H1 (cell line): ENCODE data around the gene ANO9. TPM values are rescaled to one million over a fixed set of nuclear protein-coding genes. Genes with fewer than 3 reads are reported as not detected.
A peak's percentile ranks its signal among the peaks of the same experiment; 100 is the strongest.

Experiments used
- CTCF ChIA-PET: fragments of 300-600 bp; sonication (Branson Sonifier 250); formaldehyde crosslinking; loops from one replicate; lab custom pipeline; 2021; ENCODE audit not compliant: partially characterized antibody; lab: Charles Lee
- POLR2A ChIA-PET: fragments of 300-600 bp; sonication (Branson Sonifier 250); formaldehyde crosslinking; loops from one replicate; lab custom pipeline; 2021; ENCODE audit warnings: inconsistent platforms; ENCODE audit not compliant: partially characterized antibody; lab: Charles Lee
- DNase-seq, 2 experiments: peaks; one replicate each; pipeline versions ENCODE4 v3.0.0 to v3.0.0-alpha.2; 2010 to 2022; ENCODE audit warnings: low spot score in 2 of 2, low read depth in 1 of 2, mixed read lengths in 1 of 2
- FAIRE-seq: peaks from 2 replicates; lab custom pipeline; 2011; peaks lifted over from hg19 to GRCh38; lab: Jason Lieb, UNC
- H2AFZ ChIP-seq: 2 replicates; pipeline ENCODE4 v1.8.1; 2012; ENCODE audit warnings: low read length, inconsistent platforms
- H2AK5ac ChIP-seq: 2 replicates; pipeline ENCODE4 v1.6.1; 2013; ENCODE audit warnings: low read depth, low read length
- H2BK120ac ChIP-seq: replicated peaks from 2 replicates; pipeline ENCODE3; 2013; ENCODE audit warnings: low read depth, low read length, inconsistent platforms
- H2BK12ac ChIP-seq: 2 replicates; pipeline ENCODE4 v1.6.1; 2013; ENCODE audit warnings: low read depth, low read length
- H2BK15ac ChIP-seq: 2 replicates; pipeline ENCODE4 v1.6.1; 2013; ENCODE audit warnings: low read length
- H2BK20ac ChIP-seq: 2 replicates; pipeline ENCODE4 v1.6.1; 2013; ENCODE audit warnings: low read length
- H2BK5ac ChIP-seq: 2 replicates; pipeline ENCODE4 v1.6.1; 2013; ENCODE audit warnings: low read depth, low read length
- H3K14ac ChIP-seq: 2 replicates; pipeline ENCODE4 v1.6.1; 2013; ENCODE audit warnings: inconsistent platforms; ENCODE audit not compliant: insufficient read length
- H3K18ac ChIP-seq: 2 replicates; pipeline ENCODE4 v1.6.1; 2013; ENCODE audit warnings: low read length; ENCODE audit errors: extremely low read depth
- H3K23ac ChIP-seq: 2 replicates; pipeline ENCODE4 v1.6.1; 2013; ENCODE audit warnings: inconsistent platforms; ENCODE audit not compliant: insufficient read length
- H3K23me2 ChIP-seq: 2 replicates; pipeline ENCODE4 v1.6.1; 2013; ENCODE audit warnings: low read depth, low read length
- H3K27ac ChIP-seq: 2 replicates; pipeline ENCODE4 v1.6.1; 2011; ENCODE audit warnings: low read depth, low read length, inconsistent platforms
- H3K27me3 ChIP-seq, 4 experiments: replicated peaks in 1 of 4; 1 replicate in 1 of 4; 2 replicates in 3 of 4; pipeline versions ENCODE4 v1.6.1 to v1.8.1; 2011 to 2013; ENCODE audit warnings: low read length in 3 of 4, mild to moderate bottlenecking in 3 of 4, inconsistent platforms in 2 of 4, mixed read lengths in 2 of 4, moderate library complexity in 1 of 4; ENCODE audit not compliant: control insufficient read depth in 3 of 4, insufficient read depth in 3 of 4; ENCODE audit errors: extremely low read depth in 1 of 4
- H3K36me3 ChIP-seq, 4 experiments: 2 replicates each; pipeline versions ENCODE4 v1.6.1 to v1.8.1; 2011 to 2013; ENCODE audit warnings: mild to moderate bottlenecking in 4 of 4, low read length in 3 of 4, moderate library complexity in 2 of 4, control low read depth in 1 of 4, inconsistent platforms in 1 of 4; ENCODE audit not compliant: insufficient read depth in 4 of 4, control insufficient read depth in 2 of 4
- H3K4ac ChIP-seq: replicated peaks from 2 replicates; pipeline ENCODE3; 2013; ENCODE audit warnings: low read length, low read depth, mixed read lengths, inconsistent platforms; ENCODE audit not compliant: insufficient read length
- H3K4me1 ChIP-seq, 4 experiments: replicated peaks in 1 of 4; 1 replicate in 1 of 4; 2 replicates in 3 of 4; pipeline versions ENCODE4 v1.6.1 to v1.8.1; 2011 to 2013; ENCODE audit warnings: low read length in 3 of 4, inconsistent platforms in 2 of 4, mixed read lengths in 1 of 4; ENCODE audit not compliant: insufficient read depth in 4 of 4, control insufficient read depth in 3 of 4
- H3K4me2 ChIP-seq, 2 experiments: 2 replicates each; pipeline versions ENCODE4 v1.6.1 to v1.8.1; 2011 to 2013; ENCODE audit warnings: low read depth in 2 of 2, low read length in 2 of 2, control low read depth in 1 of 2, inconsistent platforms in 1 of 2, mild to moderate bottlenecking in 1 of 2; ENCODE audit not compliant: insufficient read depth in 1 of 2
- H3K4me3 ChIP-seq, 4 experiments: fragments of 200-600, 300-600 bp in 1 of 4; sonication (generic), shearing (Covaris generic), sonication (Bioruptor Twin) in 1 of 4; 2 replicates each; pipeline versions ENCODE4 v1.5.1 to v1.8.1; 2011 to 2016; ENCODE audit warnings: low read length in 4 of 4, low read depth in 3 of 4, control low read depth in 2 of 4, inconsistent platforms in 2 of 4, mild to moderate bottlenecking in 2 of 4, mixed read lengths in 1 of 4, moderate library complexity in 1 of 4; ENCODE audit not compliant: insufficient read depth in 2 of 4; ENCODE audit errors: extremely low read depth in 1 of 4
- H3K56ac ChIP-seq: replicated peaks from 2 replicates; pipeline ENCODE3; 2013; ENCODE audit warnings: low read depth, mild to moderate bottlenecking, mixed read lengths, low read length, inconsistent platforms; ENCODE audit not compliant: insufficient read length
- H3K79me1 ChIP-seq: 2 replicates; pipeline ENCODE4 v1.6.1; 2013; ENCODE audit warnings: low read depth, low read length, control low read depth
- H3K79me2 ChIP-seq, 2 experiments: 2 replicates each; pipeline versions ENCODE4 v1.6.1 to v1.8.1; 2012 to 2013; ENCODE audit warnings: low read length in 2 of 2, mild to moderate bottlenecking in 2 of 2, inconsistent platforms in 1 of 2; ENCODE audit not compliant: insufficient read depth in 2 of 2, control insufficient read depth in 1 of 2
- H3K9ac ChIP-seq, 4 experiments: replicated peaks in 1 of 4; 1 replicate in 1 of 4; 2 replicates in 3 of 4; pipeline versions ENCODE4 v1.6.1 to v1.8.1; 2011 to 2013; ENCODE audit warnings: low read depth in 3 of 4, low read length in 3 of 4, control low read depth in 2 of 4, mild to moderate bottlenecking in 2 of 4, moderate library complexity in 2 of 4, inconsistent platforms in 1 of 4; ENCODE audit errors: extremely low read depth in 1 of 4
- H3K9me3 ChIP-seq, 2 experiments: 2 replicates each; pipeline versions ENCODE4 v1.6.1 to v1.8.1; 2012 to 2013; ENCODE audit warnings: mild to moderate bottlenecking in 2 of 2, moderate library complexity in 2 of 2, control low read depth in 1 of 2, inconsistent platforms in 1 of 2, low read depth in 1 of 2, low read length in 1 of 2, mixed read lengths in 1 of 2; ENCODE audit not compliant: insufficient read depth in 2 of 2
- H4K20me1 ChIP-seq, 2 experiments: replicated peaks in 1 of 2; 2 replicates each; pipeline versions ENCODE3 to v1.8.1; 2011 to 2013; ENCODE audit warnings: inconsistent platforms in 2 of 2, low read length in 2 of 2, mild to moderate bottlenecking in 1 of 2; ENCODE audit not compliant: insufficient read depth in 2 of 2, control insufficient read depth in 1 of 2
- H4K5ac ChIP-seq: 2 replicates; pipeline ENCODE4 v1.6.1; 2013; ENCODE audit warnings: low read length, low read depth, mixed read lengths, inconsistent platforms; ENCODE audit not compliant: insufficient read length
- H4K8ac ChIP-seq: 2 replicates; pipeline ENCODE4 v1.8.0; 2013; ENCODE audit warnings: mild to moderate bottlenecking, moderate library complexity, low read length, inconsistent platforms; ENCODE audit not compliant: insufficient read depth; ENCODE audit errors: extremely low read depth
- H4K91ac ChIP-seq: replicated peaks from 2 replicates; pipeline ENCODE3; 2013; ENCODE audit warnings: low read length, mixed read lengths, inconsistent platforms; ENCODE audit not compliant: insufficient read length
- CREB1 ChIP-seq: IDR thresholded peaks from 2 replicates; pipeline ENCODE4 v1.6.1; 2012; ENCODE audit warnings: inconsistent platforms
- CTCF ChIP-seq, 3 experiments: IDR thresholded peaks; 1 replicate in 2 of 3; 2 replicates in 1 of 3; pipeline versions ENCODE4 v1.5.1 to v1.6.1; 2011; ENCODE audit warnings: low read length in 3 of 3, mild to moderate bottlenecking in 3 of 3, inconsistent platforms in 2 of 3, low read depth in 1 of 3, moderate library complexity in 1 of 3; ENCODE audit not compliant: insufficient read depth in 1 of 3; ENCODE audit errors: control extremely low read depth in 1 of 3
- EP300 ChIP-seq, 2 experiments: IDR thresholded peaks; 1 replicate in 1 of 2; 2 replicates in 1 of 2; pipeline ENCODE4 v1.6.1; 2011 to 2012; ENCODE audit warnings: low read depth in 2 of 2, low read length in 2 of 2, mild to moderate bottlenecking in 2 of 2, borderline replicate concordance in 1 of 2, inconsistent platforms in 1 of 2, moderate library complexity in 1 of 2
- GTF2F1 ChIP-seq: IDR thresholded peaks from 2 replicates; pipeline ENCODE4 v1.6.1; 2012; ENCODE audit warnings: low read depth, low read length, improper control_type of control experiment, borderline replicate concordance
- KDM1A ChIP-seq: fragments of 200-600, 300-600 bp; sonication (generic); IDR thresholded peaks from 2 replicates; pipeline ENCODE4 v1.7.1; 2016; ENCODE audit warnings: mild to moderate bottlenecking, low read length, borderline replicate concordance
- RFX5 ChIP-seq: IDR thresholded peaks from 2 replicates; pipeline ENCODE4 v1.6.1; 2011; ENCODE audit warnings: low read depth, low read length, improper control_type of control experiment, borderline replicate concordance
- SIRT6 ChIP-seq: IDR thresholded peaks from one replicate; pipeline ENCODE4 v1.7.1; 2012; ENCODE audit warnings: low read length, inconsistent platforms
- TEAD4 ChIP-seq: IDR thresholded peaks from 2 replicates; pipeline ENCODE4 v1.6.1; 2012; ENCODE audit warnings: low read depth, low read length, inconsistent platforms, mixed read lengths
- WGBS, 2 experiments: shearing (Covaris generic) in 1 of 2; methylation state at CpG; one replicate each; pipeline versions ENCODE4 v1.1.6 to v1.1.7; 2013 to 2015; ENCODE audit warnings: low lambda C conversion rate in 2 of 2, mixed read lengths in 2 of 2, inconsistent platforms in 1 of 2, low coverage in 1 of 2, missing lambda C conversion rate in 1 of 2; ENCODE audit not compliant: insufficient replicate concordance in 2 of 2, insufficient coverage in 1 of 2, insufficient read length in 1 of 2; ENCODE audit errors: extremely low coverage in 1 of 2, missing lambda C conversion rate in 1 of 2; 5-methylcytosine and 5-hydroxymethylcytosine counted together
- polyA plus RNA-seq, 7 experiments: library from polyadenylated mRNA; depleted of rRNA in 3 of 7; stranded (reverse) in 5 of 7; unstranded in 2 of 7; fragments of >200 nt in 5 of 7; fragments of 200-250 nt in 2 of 7; gene quantifications; 1 replicate in 5 of 7; 2 replicates in 1 of 7; 4 replicates in 1 of 7; pipeline versions ENCODE4 v1.2.1 to v1.2.3, GENCODE V29; 2011 to 2013; ENCODE audit warnings: missing spikeins in 2 of 7, mixed read lengths in 2 of 7
- total RNA-seq: library from RNA; stranded (reverse); fragmentation: NEBNext Ultra II Directional; extraction: Animal tissue kit (Norgen Biotek cat#: 25700); gene quantifications from 2 replicates; pipeline ENCODE4 v1.2.1, GENCODE V29; 2021

Gene ANO9
- total and polyA plus RNA-seq, 2 of the 8 experiments (the other 6 are each of a cell fraction or from before 2014, with no cell fraction given): 20.0 to 20.7 TPM

- Histone ChIP-seq H3K14ac (no peak overlapping the region), H3K9me3 (peaks cover 6 to 10% of the 10 kb centered on the region in 2 experiments; a peak in 3 of 4 replicates), H4K8ac (no peak overlapping the region; the same call in 1 of the 2 replicates), H3K56ac (no peak overlapping the region), H3K18ac (no peak overlapping the region), H3K79me1 (no peaks in the 10 kb centered on the region), H3K23me2 (peaks cover 2% of the 10 kb centered on the region; the same call in 1 of the 2 replicates), H3K79me2 (no peaks in the 10 kb centered on the region), H3K4me1 (peaks cover 0 to 15% (median 7%) of the 10 kb centered on the region in 4 experiments; a peak in 5 of 7 replicates), H3K36me3 (0 out of 8 replicates have a peak, but pooled peaks cover 0 to 2% (median 0%) of the 10 kb centered on the region in 4 experiments), H2BK120ac (no peak overlapping the region), H2BK20ac (peak overlapping the region; percentile 90; the same call in 1 of the 2 replicates), H4K91ac (no peak overlapping the region), H2BK15ac (no peak overlapping the region), H3K4ac (no peak overlapping the region), H3K23ac (no peak overlapping the region), H4K5ac (no peak overlapping the region), H2AK5ac (0 out of 2 replicates have a peak overlapping the region, but pooled peaks have one; percentile 39), H3K27me3 (no peaks in the 10 kb centered on the region), H4K20me1 (no peaks in the 10 kb centered on the region), H2BK12ac (peak overlapping the region; percentile 75; the same call in 1 of the 2 replicates), H2BK5ac (no peak overlapping the region; the same call in 1 of the 2 replicates), H3K4me2 (no peak overlapping the region), H2AFZ (no peak overlapping the region), H3K4me3 (no peak overlapping the region), H3K9ac (no peak overlapping the region), H3K27ac (no peak overlapping the region)
- ChIA-PET POLR2A (interaction anchor here (0.8 to 3.6 kb wide), 4 partner anchors 10 to 34 kb away, joined by 3 to 21 read pairs (median 8); partner anchors contain the start of gene PTDSS2), CTCF (interaction anchor here (0.6 to 2.1 kb wide), 8 partner anchors 13 to 83 kb away, joined by 3 to 5 read pairs (median 3); no protein-coding TSS in a partner anchor)
- WGBS, 2 experiments: 92% methylated on average over 21 of the region's 23 CpGs; no CpG with 5 or more reads in 1 of the 2 experiments
- DNase-seq (no peak), FAIRE-seq (no peak)
- TF ChIP-seq TEAD4 (no peak), GTF2F1 (no peak), EP300 (IDR thresholded peaks at IDR 0.05; ENCODE audit: borderline replicate concordance in 1 of 2, low read depth in 2 of 2, low read length in 2 of 2) (no peak), SIRT6 (no peak), CTCF (IDR thresholded peaks at IDR 0.05; ENCODE audit: control extremely low read depth in 1 of 3, insufficient read depth in 1 of 3, low read depth in 1 of 3, low read length in 3 of 3) (no peak), KDM1A (no peak), RFX5 (no peak), CREB1 (no peak)
Observed at GRCh38 chr11:439315-440064, 2.3 kb downstream of the ANO9 start.
